ENCODE data around the gene PARD3B. TPM values are rescaled to one million over a fixed set of nuclear protein-coding genes. Genes with fewer than 3 reads are reported as not detected.

PARD3B gene
- total and polyA plus RNA-seq, 2 of the 8 experiments (the other 6 are each of a cell fraction or from before 2014, with no cell fraction given) = 1.2 to 5.7 TPM

GRCh38 chr2:204560902-204561301, 15.6 kb downstream of the PARD3B start:
- Histone ChIP-seq H3K27me3 (replicated peaks in 1 of 4; ENCODE audit: control insufficient read depth in 3 of 4, extremely low read depth in 1 of 4, insufficient read depth in 3 of 4, low read length in 3 of 4) (no peaks in the 10 kb centered on the region), H3K4ac (replicated peaks; ENCODE audit: insufficient read length, low read depth, low read length) (no peak overlapping the region), H3K4me2 (ENCODE audit: insufficient read depth in 1 of 2, low read depth in 2 of 2, low read length in 2 of 2) (no peak overlapping the region), H4K8ac (ENCODE audit: extremely low read depth, insufficient read depth, low read length) (no peak overlapping the region), H3K79me1 (ENCODE audit: low read depth, low read length) (no peaks in the 10 kb centered on the region), H3K4me3 (ENCODE audit: extremely low read depth in 1 of 4, insufficient read depth in 2 of 4, low read depth in 3 of 4, low read length in 4 of 4) (no peak overlapping the region), H3K27ac (ENCODE audit: low read depth, low read length) (no peak overlapping the region), H3K79me2 (ENCODE audit: control insufficient read depth in 1 of 2, insufficient read depth in 2 of 2, low read length in 2 of 2) (no peaks in the 10 kb centered on the region), H2AK5ac (ENCODE audit: low read depth, low read length) (no peak overlapping the region), H3K36me3 (ENCODE audit: control insufficient read depth in 2 of 4, insufficient read depth in 4 of 4, low read length in 3 of 4) (no peaks in the 10 kb centered on the region), H4K5ac (ENCODE audit: insufficient read length, low read depth, low read length) (no peak overlapping the region), H3K9me3 (ENCODE audit: insufficient read depth in 2 of 2, low read depth in 1 of 2, low read length in 1 of 2) (no peaks in the 10 kb centered on the region), H3K23me2 (ENCODE audit: low read depth, low read length) (no peaks in the 10 kb centered on the region), H2BK15ac (ENCODE audit: low read length) (no peak overlapping the region), H4K20me1 (replicated peaks in 1 of 2; ENCODE audit: control insufficient read depth in 1 of 2, insufficient read depth in 2 of 2, low read length in 2 of 2) (no peaks in the 10 kb centered on the region), H3K14ac (ENCODE audit: insufficient read length) (no peak overlapping the region), H3K23ac (ENCODE audit: insufficient read length) (no peak overlapping the region), H3K18ac (ENCODE audit: extremely low read depth, low read length) (no peak overlapping the region), H2BK12ac (ENCODE audit: low read depth, low read length) (no peak overlapping the region), H2AFZ (ENCODE audit: low read length) (no peak overlapping the region), H2BK120ac (replicated peaks; ENCODE audit: low read depth, low read length) (no peak overlapping the region), H3K9ac (replicated peaks in 1 of 4; ENCODE audit: extremely low read depth in 1 of 4, low read depth in 3 of 4, low read length in 3 of 4) (no peak overlapping the region), H2BK20ac (ENCODE audit: low read length) (no peak overlapping the region), H4K91ac (replicated peaks; ENCODE audit: insufficient read length, low read length) (no peak overlapping the region), H3K4me1 (replicated peaks in 1 of 4; ENCODE audit: control insufficient read depth in 3 of 4, insufficient read depth in 4 of 4, low read length in 3 of 4) (no peaks in the 10 kb centered on the region), H3K56ac (replicated peaks; ENCODE audit: insufficient read length, low read depth, low read length) (no peak overlapping the region), H2BK5ac (ENCODE audit: low read depth, low read length) (no peak overlapping the region)
- 87% methylated on average over 3 of the region's 3 CpGs; no CpG with 5 or more reads in 1 of the 2 experiments for WGBS, 2 experiments (ENCODE audit: extremely low coverage in 1 of 2, insufficient coverage in 1 of 2, insufficient read length in 1 of 2, insufficient replicate concordance in 2 of 2, low coverage in 1 of 2, low lambda C conversion rate in 2 of 2, missing lambda C conversion rate in 1 of 2)
- TF ChIP-seq RFX5 (IDR thresholded peaks at IDR 0.05; ENCODE audit: borderline replicate concordance, low read depth, low read length) (no peak), TAF7 (optimal IDR thresholded peaks at IDR 0.05; ENCODE audit: borderline replicate concordance, low read depth, low read length) (no peak), POU5F1 (IDR thresholded peaks at IDR 0.05; ENCODE audit: low read depth, low read length) (no peak), JUND (IDR thresholded peaks at IDR 0.05; ENCODE audit: low read length) (no peak), SAP30 (IDR thresholded peaks at IDR 0.05; ENCODE audit: insufficient read depth, insufficient replicate concordance, low read length) (no peak), NANOG (IDR thresholded peaks at IDR 0.05; ENCODE audit: insufficient read depth, low read depth, low read length, poor library complexity, severe bottlenecking) (no peak), HDAC6 (IDR thresholded peaks at IDR 0.05; ENCODE audit: low read depth, low read length) (no peak), USF2 (IDR thresholded peaks at IDR 0.05; ENCODE audit: low read length) (no peak), SP4 (IDR thresholded peaks at IDR 0.05; ENCODE audit: low read length) (no peak)
- ChIA-PET POLR2A (ENCODE audit: partially characterized antibody) (no interaction called here), CTCF (ENCODE audit: partially characterized antibody) (interaction anchor here (0.7 kb wide), 1 partner anchor 12 kb away, joined by 3 read pairs; no protein-coding TSS in a partner anchor)
- DNase-seq (ENCODE audit: low read depth in 1 of 2, low spot score in 2 of 2) = no peak
- no peak for FAIRE-seq

Measured in H1 (cell line).